Cardiac muscle cell (in vitro differentiated cells and primary cell): ENCODE results near the gene FSD2. TPM values are rescaled to one million over a fixed set of nuclear protein-coding genes. Genes with fewer than 3 reads are reported as not detected.

Experiments used
- DNase-seq, 2 donors: peaks; one replicate each; pipeline versions ENCODE4 v3.0.0 to v3.0.0-alpha.2; 2010 to 2017; ENCODE audit warnings: low read depth in 1 of 2, low spot score in 1 of 2
- H3K27ac ChIP-seq: fragments of 200-600 bp; sonication (generic); 2 replicates; pipeline ENCODE4 v1.5.1; 2016
- H3K27me3 ChIP-seq: fragments of 200-600 bp; sonication (generic); 2 replicates; pipeline ENCODE4 v1.6.0; 2016; ENCODE audit warnings: control low read depth
- H3K36me3 ChIP-seq: fragments of 200-600 bp; sonication (generic); 2 replicates; pipeline ENCODE4 v1.5.1; 2016; ENCODE audit warnings: control low read depth
- H3K4me1 ChIP-seq: fragments of 200-600 bp; sonication (generic); 2 replicates; pipeline ENCODE4 v1.8.1; 2017; ENCODE audit warnings: low read depth, mild to moderate bottlenecking, mixed run types
- H3K4me3 ChIP-seq: fragments of 200-600 bp; sonication (generic); 2 replicates; pipeline ENCODE4 v1.5.1; 2016; ENCODE audit warnings: mild to moderate bottlenecking
- H3K9me3 ChIP-seq: fragments of 200-600 bp; sonication (generic); 2 replicates; pipeline ENCODE4 v1.5.1; 2017; ENCODE audit warnings: low read depth, mild to moderate bottlenecking, control low read depth
- polyA plus RNA-seq: library from polyadenylated mRNA; unstranded; fragments of >200 nt; fragmentation: Nextera tagmentation; extraction: Ambion mirVana; gene quantifications from 2 replicates; pipeline ENCODE4 v1.2.1, GENCODE V29; 2016
- total RNA-seq: library from RNA; depleted of rRNA; stranded (reverse); fragments of >200 nt; gene quantifications from 2 replicates; pipeline ENCODE4 v1.2.3, GENCODE V29; 2016
- TF ChIP-seq, protein P1 (sequence below): IDR thresholded peaks from 2 replicates; pipeline ENCODE4 v1.5.1; 2012; ENCODE audit warnings: low read depth, mild to moderate bottlenecking, low read length

Gene FSD2
- total and polyA plus RNA-seq, 2 experiments from 2014 or later = 14.9 to 44.9 TPM

- H3K27me3 ChIP-seq = no peaks in the 10 kb centered on the region
- peaks cover 33% of the 10 kb centered on the region for H3K4me1 ChIP-seq
- H3K36me3 ChIP-seq = peaks cover 22% of the 10 kb centered on the region
- H3K27ac ChIP-seq = peak overlapping the region; percentile 100
- DNase-seq = no peak
- H3K9me3 ChIP-seq = no peaks in the 10 kb centered on the region
- peak overlapping the region; percentile 99 for H3K4me3 ChIP-seq
- TF ChIP-seq, protein P1, sequence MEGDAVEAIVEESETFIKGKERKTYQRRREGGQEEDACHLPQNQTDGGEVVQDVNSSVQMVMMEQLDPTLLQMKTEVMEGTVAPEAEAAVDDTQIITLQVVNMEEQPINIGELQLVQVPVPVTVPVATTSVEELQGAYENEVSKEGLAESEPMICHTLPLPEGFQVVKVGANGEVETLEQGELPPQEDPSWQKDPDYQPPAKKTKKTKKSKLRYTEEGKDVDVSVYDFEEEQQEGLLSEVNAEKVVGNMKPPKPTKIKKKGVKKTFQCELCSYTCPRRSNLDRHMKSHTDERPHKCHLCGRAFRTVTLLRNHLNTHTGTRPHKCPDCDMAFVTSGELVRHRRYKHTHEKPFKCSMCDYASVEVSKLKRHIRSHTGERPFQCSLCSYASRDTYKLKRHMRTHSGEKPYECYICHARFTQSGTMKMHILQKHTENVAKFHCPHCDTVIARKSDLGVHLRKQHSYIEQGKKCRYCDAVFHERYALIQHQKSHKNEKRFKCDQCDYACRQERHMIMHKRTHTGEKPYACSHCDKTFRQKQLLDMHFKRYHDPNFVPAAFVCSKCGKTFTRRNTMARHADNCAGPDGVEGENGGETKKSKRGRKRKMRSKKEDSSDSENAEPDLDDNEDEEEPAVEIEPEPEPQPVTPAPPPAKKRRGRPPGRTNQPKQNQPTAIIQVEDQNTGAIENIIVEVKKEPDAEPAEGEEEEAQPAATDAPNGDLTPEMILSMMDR = no peak
These were observed 5.1 kb upstream of the FSD2 start for GRCh38 chr15:82810890-82811426.

DNA sequence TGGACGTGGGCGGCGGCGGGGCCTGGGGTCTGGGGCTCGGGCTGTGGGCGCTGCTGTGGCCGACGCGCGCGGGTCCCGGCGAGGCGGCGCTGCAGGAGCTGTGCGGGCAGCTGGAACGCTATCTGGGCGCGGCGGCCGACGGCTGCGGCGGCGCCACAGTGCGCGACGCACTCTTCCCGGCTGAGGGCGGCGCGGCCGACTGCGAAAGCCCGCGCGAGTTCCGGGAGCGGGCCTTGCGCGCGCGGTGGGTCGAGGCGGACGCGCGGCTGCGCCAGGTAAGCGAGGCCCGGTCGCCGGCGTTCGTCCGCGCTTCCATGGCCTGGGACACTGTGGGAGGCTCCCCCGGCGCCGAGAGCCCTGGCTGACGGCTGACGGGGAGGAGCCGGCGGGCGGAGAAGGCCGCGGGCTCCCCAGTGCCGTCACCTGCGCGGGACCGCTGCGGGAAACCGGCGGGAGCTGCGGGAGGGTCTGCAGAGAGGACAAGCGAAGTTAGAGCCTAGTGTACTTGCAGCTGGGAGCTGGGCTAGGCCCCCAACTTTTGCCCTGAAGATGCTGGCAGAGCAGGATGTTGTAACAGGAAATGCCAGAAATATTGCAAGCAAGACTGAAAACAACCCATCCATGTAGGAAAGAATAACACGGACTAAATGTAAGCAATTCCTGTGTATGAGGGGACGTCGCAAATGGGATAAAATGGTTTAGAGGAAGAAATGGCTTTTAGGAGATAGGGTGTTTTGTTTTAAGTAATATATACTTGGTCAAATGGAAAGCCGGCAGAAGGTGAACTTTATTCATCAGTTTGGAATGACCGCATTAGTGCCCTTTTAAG, 4.4 kb upstream of the FSD2 start:
- peak overlapping the region; percentile 100 for H3K27ac ChIP-seq
- no peaks in the 10 kb centered on the region for H3K9me3 ChIP-seq
- DNase-seq = peak; percentile 72 to 77
- TF ChIP-seq, protein P1 = no peak
- peaks cover 33% of the 10 kb centered on the region for H3K4me1 ChIP-seq
- peaks cover 16% of the 10 kb centered on the region for H3K36me3 ChIP-seq
- peak overlapping the region; percentile 99 for H3K4me3 ChIP-seq
- no peaks in the 10 kb centered on the region for H3K27me3 ChIP-seq

DNA sequence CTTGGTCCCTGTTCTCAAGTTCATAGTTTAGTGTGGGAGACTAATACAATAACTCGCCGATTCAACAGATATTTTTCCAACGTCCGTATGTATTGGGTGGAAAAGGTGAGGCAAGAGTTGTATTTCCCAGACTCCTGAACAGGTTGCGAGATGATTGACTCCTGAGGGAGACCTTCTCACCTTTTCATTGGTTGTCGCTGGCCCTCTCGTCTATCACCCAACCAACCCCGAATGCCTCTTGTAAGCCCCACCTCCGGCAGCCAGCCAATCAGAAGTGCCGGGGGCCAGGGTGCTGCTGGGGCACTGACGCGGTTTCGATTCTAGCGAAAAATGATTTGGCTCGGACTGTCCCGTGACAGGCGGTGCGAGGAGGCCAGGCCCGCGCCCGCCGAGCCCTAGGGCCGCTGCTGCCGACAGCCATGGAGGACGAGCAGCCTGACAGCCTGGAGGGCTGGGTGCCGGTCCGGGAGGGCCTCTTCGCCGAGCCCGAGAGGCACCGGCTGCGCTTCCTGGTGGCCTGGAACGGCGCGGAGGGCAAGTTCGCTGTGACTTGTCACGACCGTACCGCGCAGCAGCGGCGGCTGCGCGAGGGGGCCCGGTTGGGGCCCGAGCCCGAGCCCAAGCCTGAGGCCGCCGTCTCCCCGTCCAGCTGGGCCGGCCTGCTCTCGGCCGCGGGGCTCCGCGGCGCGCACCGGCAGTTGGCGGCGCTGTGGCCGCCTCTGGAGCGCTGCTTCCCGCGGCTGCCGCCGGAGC, 3.6 kb upstream of the FSD2 start, which contains the start of gene WHAMM:
Gene WHAMM, plus strand, starts transcription at position 321 of the 753 bp plus-strand sequence. Its CDS starts 99 bp downstream, at position 420.
- TF ChIP-seq, protein P1 = no peak
- no peaks in the 10 kb centered on the region for H3K9me3 ChIP-seq
- H3K36me3 ChIP-seq = peaks cover 14% of the 10 kb centered on the region
- DNase-seq = peak; percentile 98 to 99
- H3K27me3 ChIP-seq = no peaks in the 10 kb centered on the region
- peak within 1 kb of the TSS; percentile 99 for H3K4me3 ChIP-seq
- H3K27ac ChIP-seq = peak within 1 kb of the TSS; percentile 100
- H3K4me1 ChIP-seq = peaks cover 33% of the 10 kb centered on the region

GRCh38 chr15:82808634-82809041, 2.8 kb upstream of the FSD2 start:
- Histone ChIP-seq H3K27ac (peak overlapping the region; percentile 83), H3K36me3 (peaks cover 7% of the 10 kb centered on the region), H3K4me3 (no peak overlapping the region), H3K27me3 (no peaks in the 10 kb centered on the region), H3K9me3 (no peaks in the 10 kb centered on the region), H3K4me1 (peaks cover 41% of the 10 kb centered on the region)
- TF ChIP-seq, protein P1 = no peak
- DNase-seq = no peak

- TF ChIP-seq, protein P1 = no peak
- peaks cover 45% of the 10 kb centered on the region for H3K4me1 ChIP-seq
- no peaks in the 10 kb centered on the region for H3K27me3 ChIP-seq
- no peaks in the 10 kb centered on the region for H3K9me3 ChIP-seq
- no peak for DNase-seq
- H3K27ac ChIP-seq = peak overlapping the region; percentile 83
- peaks cover 4% of the 10 kb centered on the region for H3K36me3 ChIP-seq
- H3K4me3 ChIP-seq = no peak overlapping the region
These were observed 2.2 kb upstream of the FSD2 start for GRCh38 chr15:82807920-82808633.
